HG03571 (cell line): ENCODE measurements around the gene PANK1.

Source experiments
- ATAC-seq: cut with Tn5 transposase; IDR thresholded peaks from one replicate; pipeline ENCODE4 v1.9.1; 2021; ENCODE audit not compliant: unreplicated experiment

Gene PANK1

DNA sequence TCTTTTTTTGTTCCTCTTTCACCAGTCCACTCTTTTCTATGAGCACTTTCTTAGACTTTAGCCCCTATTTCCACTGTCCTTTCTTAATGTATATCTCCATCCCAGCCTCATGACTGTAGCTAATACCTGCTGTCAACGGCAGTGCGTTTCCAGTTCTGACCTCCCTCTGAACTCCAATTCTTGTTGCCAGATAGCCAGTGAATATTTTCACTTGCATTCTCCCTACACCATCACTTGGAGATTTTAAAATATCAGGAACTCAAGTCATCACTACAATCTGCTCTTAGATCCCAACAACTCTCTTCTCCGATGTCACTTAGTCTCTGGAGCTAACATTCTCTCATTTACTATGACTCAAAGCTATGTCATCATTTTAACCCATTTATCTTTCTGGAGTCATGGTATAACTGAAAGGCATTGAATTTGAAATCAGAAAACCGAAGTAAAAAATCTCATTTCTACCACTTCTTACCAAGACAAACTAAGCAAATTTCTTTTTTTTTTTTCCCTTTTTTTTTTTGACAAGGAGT is 104.6 kb downstream of the PANK1 start:
- ATAC-seq = no peak

DNA sequence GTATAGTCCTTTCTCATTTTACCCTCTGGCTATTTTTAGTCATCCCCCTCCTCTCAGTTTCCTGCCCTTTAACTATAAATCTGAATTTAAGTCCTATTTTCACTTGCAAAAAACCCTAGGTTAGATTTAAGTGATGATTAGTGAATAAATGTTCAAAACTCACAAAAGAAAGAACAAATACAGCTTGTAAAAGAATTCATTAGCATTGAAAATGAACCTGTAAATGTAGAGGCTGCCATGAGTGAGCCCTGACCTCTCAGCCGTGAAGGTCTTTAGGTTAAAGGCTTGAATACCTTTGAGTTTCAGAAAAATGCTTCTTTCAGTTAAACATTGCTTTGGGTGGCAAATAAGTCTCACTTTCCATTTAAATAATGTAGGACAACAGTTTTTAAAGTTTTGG is 107.7 kb downstream of the PANK1 start:
- no peak for ATAC-seq

DNA sequence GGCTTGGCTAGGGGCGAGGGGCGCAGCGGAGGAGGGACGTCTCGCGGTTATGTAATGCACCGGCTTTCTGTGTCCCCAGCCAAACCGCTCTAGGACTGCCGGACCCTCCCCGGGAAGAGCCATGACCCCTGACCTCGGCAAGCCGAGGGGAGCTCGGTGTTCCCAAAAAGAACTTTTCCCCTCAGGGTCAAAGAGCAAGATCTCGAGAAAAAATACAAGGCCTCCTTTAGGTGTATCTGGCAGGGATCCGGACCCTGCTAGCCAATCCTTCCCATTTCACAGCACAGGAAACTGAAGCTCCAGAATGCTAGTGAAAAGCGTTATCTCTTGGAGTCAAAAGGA is 109.1 kb downstream of the PANK1 start:
- ATAC-seq = no peak

DNA sequence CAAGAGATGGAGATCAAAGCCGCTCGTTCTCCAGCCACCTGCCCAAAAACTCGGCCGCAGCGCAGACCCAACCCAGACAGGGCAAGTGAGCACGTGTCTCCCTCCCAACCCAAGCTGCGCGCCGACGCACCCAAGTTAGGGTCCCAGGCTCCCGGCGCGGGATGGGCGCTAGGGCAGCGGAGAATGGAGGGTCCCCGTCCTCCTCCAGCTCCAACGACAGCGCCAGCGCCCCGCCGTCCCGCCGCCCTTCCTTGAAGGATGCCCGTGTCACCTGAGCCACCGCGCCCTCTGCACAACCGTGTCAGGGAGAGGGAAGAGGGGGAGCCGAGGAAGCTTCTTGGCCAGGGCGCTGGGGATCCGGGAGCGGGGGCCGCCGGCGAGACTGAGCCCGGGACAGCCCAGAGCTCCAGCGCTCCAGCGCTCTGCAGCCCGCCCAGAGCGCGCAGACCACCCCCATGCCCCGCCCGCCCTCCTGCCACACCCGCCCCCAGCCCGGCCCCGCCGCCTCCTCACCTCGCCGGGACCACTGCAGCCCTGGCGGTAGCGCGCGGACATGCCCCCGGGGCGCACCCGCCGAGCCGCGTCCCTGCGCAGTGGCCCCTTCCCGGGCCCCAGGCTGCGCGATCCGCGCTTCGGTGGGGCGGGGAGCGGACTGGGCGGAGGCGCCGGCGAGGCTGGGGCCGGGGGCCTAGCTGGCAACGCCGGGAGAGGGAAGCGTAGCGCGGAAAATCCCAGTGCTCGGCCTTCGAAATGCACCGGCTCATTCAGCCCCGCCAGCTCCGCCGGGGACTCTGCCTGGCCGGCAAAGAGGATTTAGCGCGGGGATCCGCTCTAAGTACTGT is 109.7 kb downstream of the PANK1 start, which contains the start of gene SLC16A12:
Gene SLC16A12, minus strand, starts transcription at position 424 of the 842 bp plus-strand sequence. CDS start 73,016 bp downstream, outside the sequence.
- ATAC-seq = no peak

DNA sequence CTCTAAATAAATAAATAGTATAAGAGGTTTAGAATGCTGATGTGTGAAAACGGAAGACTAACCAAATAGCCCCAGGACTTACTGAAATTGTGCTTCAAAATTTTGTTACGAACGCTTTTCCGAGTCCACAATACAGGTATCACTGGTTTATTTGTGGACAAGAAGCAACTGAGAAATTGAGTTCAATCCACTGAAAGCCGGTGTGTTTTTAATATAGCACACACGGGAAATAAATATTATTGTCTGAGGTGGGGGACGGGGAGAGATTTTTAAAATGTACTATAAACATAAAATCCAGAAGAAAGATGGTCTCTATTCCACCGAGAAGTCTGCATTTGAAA is 110.2 kb downstream of the PANK1 start:
- no peak for ATAC-seq
